Measurements from ENCODE around the gene MOGAT2. TPM values are rescaled to one million over a fixed set of nuclear protein-coding genes. Genes with fewer than 3 reads are reported as not detected.

Gene MOGAT2
- total RNA-seq: not detected in 2 replicates

GRCh38 chr11:75717608-75718418, at the start of gene MOGAT2:
Gene MOGAT2 (plus strand): TSS chr11:75717838. CDS start chr11:75717889, 51 bp downstream.

GRCh38 chr11:75668451-75669297, 49.0 kb upstream of the MOGAT2 start, which contains the start of gene MAP6:
Gene MAP6 (minus strand): TSS chr11:75669038. CDS start chr11:75668369, 669 bp downstream.

GRCh38 chr11:75768112-75768908, 50.7 kb downstream of the MOGAT2 start, which contains the start of gene DGAT2:
Gene DGAT2 (plus strand): TSS chr11:75768778. CDS start chr11:75768992, 214 bp downstream.

Other genes starting within 250 kb of the MOGAT2 start
- gene GDPD5, start 191.9 kb upstream of the MOGAT2 start, total RNA-seq: 9.6 and 22.6 TPM in 2 replicates
- 285 and 589 TPM in 2 replicates for gene SERPINH1, start 155.6 kb upstream of the MOGAT2 start, total RNA-seq
- gene MAP6, start 48.8 kb upstream of the MOGAT2 start, total RNA-seq: 0.06 and 0.32 TPM in 2 replicates
- 0.65 and 2.9 TPM in 2 replicates for gene DGAT2, start 50.9 kb downstream of the MOGAT2 start, total RNA-seq
- gene UVRAG, start 97.4 kb downstream of the MOGAT2 start, total RNA-seq: 56.3 and 125 TPM in 2 replicates